Keratinocyte (primary cell): Measurements from ENCODE around the gene KIFAP3.

Experiments
- EZH2 ChIP-seq: IDR thresholded peaks from one replicate; pipeline ENCODE4 v1.6.1; 2012; ENCODE audit warnings: inconsistent platforms, mild to moderate bottlenecking, low read length, moderate library complexity
- TF ChIP-seq, protein P1 (sequence below), 3 experiments: IDR thresholded peaks in 1 of 3; conservative IDR thresholded peaks in 1 of 3; optimal IDR thresholded peaks in 1 of 3; 2 replicates in 2 of 3; 3 replicates in 1 of 3; pipeline versions ENCODE3 to v1.5.1; 2011; ENCODE audit warnings: low read length in 3 of 3, mild to moderate bottlenecking in 3 of 3, moderate library complexity in 2 of 3, control low read depth in 1 of 3, inconsistent platforms in 1 of 3; ENCODE audit not compliant: insufficient read depth in 2 of 3; ENCODE audit errors: extremely low read depth in 1 of 3

- TF ChIP-seq, protein P1, sequence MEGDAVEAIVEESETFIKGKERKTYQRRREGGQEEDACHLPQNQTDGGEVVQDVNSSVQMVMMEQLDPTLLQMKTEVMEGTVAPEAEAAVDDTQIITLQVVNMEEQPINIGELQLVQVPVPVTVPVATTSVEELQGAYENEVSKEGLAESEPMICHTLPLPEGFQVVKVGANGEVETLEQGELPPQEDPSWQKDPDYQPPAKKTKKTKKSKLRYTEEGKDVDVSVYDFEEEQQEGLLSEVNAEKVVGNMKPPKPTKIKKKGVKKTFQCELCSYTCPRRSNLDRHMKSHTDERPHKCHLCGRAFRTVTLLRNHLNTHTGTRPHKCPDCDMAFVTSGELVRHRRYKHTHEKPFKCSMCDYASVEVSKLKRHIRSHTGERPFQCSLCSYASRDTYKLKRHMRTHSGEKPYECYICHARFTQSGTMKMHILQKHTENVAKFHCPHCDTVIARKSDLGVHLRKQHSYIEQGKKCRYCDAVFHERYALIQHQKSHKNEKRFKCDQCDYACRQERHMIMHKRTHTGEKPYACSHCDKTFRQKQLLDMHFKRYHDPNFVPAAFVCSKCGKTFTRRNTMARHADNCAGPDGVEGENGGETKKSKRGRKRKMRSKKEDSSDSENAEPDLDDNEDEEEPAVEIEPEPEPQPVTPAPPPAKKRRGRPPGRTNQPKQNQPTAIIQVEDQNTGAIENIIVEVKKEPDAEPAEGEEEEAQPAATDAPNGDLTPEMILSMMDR (optimal IDR thresholded peaks at IDR 0.05 in 1 of 3, IDR thresholded peaks at IDR 0.05 in 1 of 3, conservative IDR thresholded peaks at IDR 0.05 in 1 of 3; ENCODE audit: extremely low read depth in 1 of 3, insufficient read depth in 2 of 3, low read length in 3 of 3), result no peak
- no peak for TF ChIP-seq EZH2
Observed at GRCh38 chr1:169968174-169968573, 106.3 kb downstream of the KIFAP3 start.
